Frontal cortex (tissue), 4 donors: ENCODE data around the gene IGSF6. TPM values are rescaled to one million over a fixed set of nuclear protein-coding genes. Genes with fewer than 3 reads are reported as not detected.
"Not testable (repeated sequence)": the region's sequence is repeated elsewhere in the genome, so short reads cannot be mapped to it uniquely, and the experiment has no call there.

Source experiments
- DNase-seq, 2 donors: peaks; one replicate each; pipeline ENCODE4 v3.0.0; 2012; ENCODE audit warnings: low spot score in 2 of 2
- FAIRE-seq: peaks from 2 replicates; lab custom pipeline; 2012; peaks lifted over from hg19 to GRCh38; lab: Jason Lieb, UNC
- total RNA-seq: library from RNA; depleted of rRNA; stranded (reverse); fragments of >200 nt; gene quantifications from one replicate; pipeline ENCODE4 v1.2.3, GENCODE V29; 2014
- donor health status: control.
- donor health status: control.
- donor health status: control.

IGSF6 gene
- total RNA-seq, 1 donor from 2014 or later = 2.9 TPM

GRCh38 chr16:21631376-21631775, 21.0 kb downstream of the IGSF6 start:
- FAIRE-seq, DNase-seq: not testable (repeated sequence)

DNA sequence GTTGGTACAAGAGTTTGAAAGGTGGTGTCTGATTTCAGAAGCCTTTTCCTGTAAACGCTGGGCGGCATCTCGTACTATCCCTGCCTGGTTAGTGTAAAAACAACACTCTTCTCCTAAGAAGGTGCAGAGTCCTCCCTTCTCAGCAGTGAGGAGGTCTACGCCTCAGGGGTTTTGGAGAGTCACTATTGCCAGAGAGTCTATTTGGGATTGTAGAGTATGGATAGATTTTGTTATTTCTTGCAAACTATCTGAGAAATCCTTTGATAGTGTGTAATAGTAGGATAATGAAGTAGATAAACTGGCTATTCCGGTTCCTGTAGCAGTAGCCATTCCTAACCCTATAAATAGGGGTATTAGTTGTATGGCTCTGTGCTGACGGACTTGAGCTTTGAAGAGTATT, 21.5 kb downstream of the IGSF6 start:
- not testable (repeated sequence) for DNase-seq, FAIRE-seq

DNA sequence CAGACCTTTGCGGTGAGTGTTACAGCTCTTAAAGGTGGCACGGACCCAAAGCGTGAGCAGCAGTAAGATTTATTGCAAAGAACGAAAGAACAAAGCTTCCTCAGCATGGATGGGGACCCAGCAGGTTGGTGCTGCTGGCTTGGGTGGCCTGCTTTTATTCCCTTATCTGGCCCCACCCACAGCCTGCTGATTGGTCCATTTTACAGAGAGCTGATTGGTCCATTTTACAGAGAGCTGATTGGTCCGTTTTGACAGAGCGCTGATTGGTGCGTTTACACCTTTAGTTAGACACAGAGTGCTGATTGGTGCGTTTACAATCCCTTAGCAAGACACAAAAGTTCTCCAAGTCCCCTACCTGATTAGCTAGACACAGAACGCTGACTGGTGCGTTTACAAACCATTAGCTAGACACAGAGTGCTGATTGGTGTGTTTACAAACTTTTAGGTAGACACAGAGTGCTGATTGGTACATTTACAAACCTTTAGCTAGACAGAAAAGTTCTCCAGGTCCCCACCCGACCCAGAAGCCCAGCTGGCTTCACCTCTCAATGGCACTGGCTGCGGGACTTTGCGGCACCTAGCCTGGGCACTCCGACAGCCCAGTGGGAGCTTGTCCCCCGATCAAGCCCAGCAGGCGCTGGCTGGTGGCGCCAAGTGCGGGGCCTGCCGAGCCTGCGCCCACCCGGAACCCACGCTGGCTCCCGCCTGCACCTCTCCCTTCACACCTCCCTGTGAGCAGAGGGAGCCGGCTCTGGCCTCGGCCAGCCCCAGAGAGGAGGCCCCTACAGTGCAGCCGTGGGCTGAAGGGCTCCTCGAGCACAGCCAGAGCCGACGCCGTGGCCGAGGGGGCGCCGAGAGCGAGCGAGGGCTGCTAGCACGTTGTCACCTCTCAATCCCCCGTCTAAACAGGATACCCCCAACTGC, 22.5 kb downstream of the IGSF6 start:
- FAIRE-seq = not testable (repeated sequence)

DNA sequence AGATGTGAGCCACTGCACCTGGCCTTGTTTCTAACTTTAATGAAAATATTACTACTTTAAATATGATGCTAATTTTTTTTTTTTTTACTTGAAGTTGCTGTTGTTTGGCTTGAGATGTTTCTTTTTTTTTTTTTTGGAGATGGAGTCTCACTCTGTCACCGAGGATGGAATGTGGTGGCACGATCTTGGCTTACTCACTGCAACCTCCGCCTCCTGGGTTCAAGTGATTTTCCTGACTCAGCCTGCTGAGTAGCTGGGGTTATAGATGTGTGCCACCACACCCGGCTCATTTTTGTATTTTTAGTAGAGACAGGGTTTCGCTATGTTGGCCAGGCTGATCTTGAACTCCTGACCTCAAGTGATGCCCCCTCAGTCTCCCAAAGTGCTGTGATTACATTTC, 23.6 kb downstream of the IGSF6 start:
- DNase-seq = no peak
- FAIRE-seq = no peak

More for the DNA sequence above, 22.5 kb downstream of the IGSF6 start:
- not testable (repeated sequence) for DNase-seq

- FAIRE-seq (no peak), DNase-seq (no peak)
These were observed 24.2 kb downstream of the IGSF6 start for GRCh38 chr16:21628121-21628726.

DNA sequence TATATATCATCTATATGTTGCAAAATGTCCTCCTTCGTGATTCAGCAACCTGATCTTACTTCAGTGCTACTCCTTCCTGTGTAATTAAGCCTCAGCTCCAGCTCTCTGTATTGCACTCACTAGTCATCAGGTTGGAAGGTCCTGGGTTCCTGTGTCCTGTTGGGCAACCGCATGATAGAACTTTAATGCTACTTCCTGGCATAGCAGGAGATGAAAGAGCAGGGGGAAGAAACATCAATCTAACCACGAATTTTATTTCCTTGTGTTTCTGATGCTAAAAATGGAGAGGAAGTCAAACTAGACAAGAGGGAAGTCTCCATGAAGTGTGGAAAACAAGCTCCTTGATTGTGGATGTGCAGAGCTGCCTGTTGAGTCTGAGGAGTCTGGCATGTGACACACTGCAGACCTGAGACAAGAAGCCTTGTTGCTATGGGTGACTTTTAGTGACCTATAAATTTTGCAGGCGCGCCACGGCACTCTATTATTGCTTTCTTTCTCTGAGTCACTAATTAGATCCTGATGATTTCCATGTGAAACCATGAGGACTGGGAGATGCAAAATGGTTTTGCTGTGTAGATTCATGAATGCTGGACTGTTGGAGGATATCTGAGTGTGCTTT, 25.6 kb downstream of the IGSF6 start:
- DNase-seq (peak in 1 of 2 donors; percentile 42), FAIRE-seq (no peak)

DNA sequence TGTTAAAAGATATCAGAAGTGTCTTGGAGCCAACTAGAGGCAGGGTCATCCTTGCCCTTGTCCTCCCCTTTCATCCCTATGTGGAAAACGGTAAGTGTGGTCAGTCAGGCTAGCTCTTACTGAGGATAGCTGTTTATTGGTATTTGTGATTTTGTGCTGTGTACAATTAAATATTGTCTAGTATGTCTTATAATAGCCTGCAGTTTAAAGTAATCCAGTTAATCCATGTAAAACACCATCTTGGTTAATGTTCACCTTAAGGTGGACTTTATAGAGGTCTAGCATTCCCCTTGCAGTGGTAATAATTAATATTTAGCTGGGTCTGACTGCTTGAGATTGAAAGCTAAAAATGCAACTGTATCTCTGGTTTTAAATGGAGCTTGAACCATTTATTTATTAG, 27.4 kb downstream of the IGSF6 start:
- FAIRE-seq = no peak

DNA sequence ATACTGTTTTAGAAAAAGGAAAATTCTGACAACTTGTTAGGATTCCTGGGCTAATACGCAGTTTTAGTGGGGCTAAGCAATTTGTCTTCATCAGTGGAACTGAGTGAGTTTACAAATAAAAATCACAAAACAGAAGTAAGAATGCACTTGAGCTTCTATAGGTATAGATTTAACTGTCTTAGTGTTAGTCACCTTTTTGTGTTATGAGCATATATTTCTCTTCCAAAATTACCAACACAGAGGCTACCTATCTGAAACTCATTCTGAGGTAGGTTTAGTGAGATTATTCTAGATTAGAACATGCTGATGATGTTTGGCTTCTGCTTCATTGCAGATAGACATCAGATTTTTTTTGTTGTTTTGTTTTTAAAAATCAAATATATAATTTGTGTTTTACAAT, 29.9 kb downstream of the IGSF6 start:
- FAIRE-seq (no peak), DNase-seq (no peak)

More for the DNA sequence above, 27.4 kb downstream of the IGSF6 start:
- DNase-seq = no peak

- DNase-seq = no peak
- no peak for FAIRE-seq
These were observed 31.8 kb downstream of the IGSF6 start for GRCh38 chr16:21620592-21620991.

DNA sequence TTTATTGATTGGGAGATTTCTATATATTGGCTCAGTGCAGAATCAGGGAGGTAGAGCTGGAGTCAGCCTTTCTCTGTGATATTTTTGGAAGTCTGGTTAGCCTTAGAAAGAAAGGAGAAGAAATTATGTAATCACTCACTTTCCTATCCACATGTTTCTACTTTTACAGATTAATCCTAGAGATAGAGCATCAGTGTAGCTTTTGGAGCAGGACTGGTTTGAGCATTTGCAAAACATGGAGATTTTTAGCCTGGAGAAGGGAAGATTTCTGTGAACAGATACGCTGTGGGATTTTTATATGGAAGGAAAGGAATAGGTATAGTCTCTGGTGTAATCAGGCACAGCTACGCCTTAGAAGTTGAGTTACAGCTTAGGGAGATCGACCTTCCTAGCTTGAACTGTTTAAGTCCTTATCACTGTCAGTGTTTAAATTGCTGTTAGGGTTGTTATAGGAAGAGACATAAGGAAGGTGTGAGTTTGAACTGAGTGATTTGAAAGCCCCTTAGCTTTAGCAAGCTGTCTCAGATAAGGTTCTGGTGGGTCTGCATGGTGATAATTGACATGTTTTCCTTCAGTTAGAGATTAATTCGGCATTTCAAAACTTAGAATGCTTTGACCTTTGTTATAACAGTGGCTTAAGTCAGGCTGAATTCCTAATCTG, 32.5 kb downstream of the IGSF6 start:
- FAIRE-seq (no peak), DNase-seq (no peak)

DNA sequence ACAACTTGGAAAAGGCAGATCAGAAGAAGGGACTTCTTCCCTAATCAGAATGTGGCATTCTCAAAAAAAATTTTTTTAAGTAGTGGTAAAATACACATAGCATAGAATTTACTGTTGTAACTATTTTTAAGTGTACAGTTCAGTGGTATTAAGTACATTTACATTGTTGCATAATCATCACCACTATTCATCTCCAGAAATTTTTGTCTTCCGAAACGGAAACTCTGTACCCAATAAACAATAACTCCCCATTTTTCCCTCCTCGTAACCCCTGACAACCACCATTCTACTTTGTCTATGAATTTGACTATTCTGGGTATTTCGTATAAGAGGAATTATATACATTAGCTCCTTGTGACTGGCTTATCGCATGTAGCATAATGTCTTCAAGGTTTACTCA, 34.1 kb downstream of the IGSF6 start:
- no peak for DNase-seq
- no peak for FAIRE-seq

GRCh38 chr16:21617607-21618006, 34.8 kb downstream of the IGSF6 start:
- FAIRE-seq (no peak), DNase-seq (no peak)

GRCh38 chr16:21614896-21615295, 37.5 kb downstream of the IGSF6 start:
- FAIRE-seq = no peak
- no peak for DNase-seq

GRCh38 chr16:21613781-21614180, 38.6 kb downstream of the IGSF6 start:
- FAIRE-seq (no peak), DNase-seq (no peak)

- DNase-seq = no peak
- no peak for FAIRE-seq
These were observed 39.0 kb downstream of the IGSF6 start for GRCh38 chr16:21613361-21613760.

GRCh38 chr16:21611556-21612384, 40.6 kb downstream of the IGSF6 start:
- DNase-seq = no peak
- FAIRE-seq = no peak

GRCh38 chr16:21611198-21611555, 41.2 kb downstream of the IGSF6 start:
- FAIRE-seq (no peak), DNase-seq (no peak)

DNA sequence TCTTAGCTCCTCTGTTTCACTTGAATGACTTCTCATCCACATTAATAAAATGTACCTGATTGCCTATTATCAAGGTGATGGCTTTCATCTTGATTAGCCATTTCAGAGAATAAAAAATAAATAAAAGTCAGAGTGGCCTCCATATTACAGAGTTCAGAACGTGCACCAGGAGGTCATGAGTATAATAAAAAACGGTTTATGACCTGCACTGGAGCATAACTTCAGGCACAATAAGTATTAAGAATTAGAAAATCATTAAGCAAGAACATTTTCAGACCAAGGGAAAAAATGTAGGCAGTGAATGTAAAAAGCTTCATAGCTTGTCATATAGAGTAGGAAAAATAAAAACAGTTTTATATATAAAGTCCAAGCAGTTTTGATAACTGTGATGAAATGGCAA, 41.6 kb downstream of the IGSF6 start:
- no peak for FAIRE-seq
- no peak for DNase-seq

DNA sequence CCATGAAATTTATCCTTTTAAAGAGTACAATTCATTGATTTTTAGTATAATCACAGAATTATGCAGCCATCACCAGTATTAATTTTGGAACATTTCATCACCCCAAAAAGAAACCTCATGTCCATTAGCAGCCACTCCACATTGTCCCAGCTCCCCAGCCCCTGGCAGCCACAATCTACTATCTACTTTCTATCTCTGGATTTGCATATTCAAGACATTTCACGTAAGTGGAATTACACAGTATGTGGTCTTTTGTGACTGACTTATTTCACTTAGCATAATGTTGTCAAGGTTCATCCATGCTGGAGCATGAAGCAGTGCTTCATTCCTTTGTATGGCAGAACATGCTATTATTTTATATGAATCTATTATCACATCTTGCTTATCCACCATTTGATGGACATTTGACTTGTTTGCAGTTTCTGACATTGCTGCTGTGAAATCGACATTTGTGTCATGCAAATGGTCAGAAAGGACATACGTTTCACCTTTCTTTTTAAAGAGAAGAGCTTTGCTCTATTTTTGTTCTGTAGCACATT, 42.3 kb downstream of the IGSF6 start:
- DNase-seq (no peak), FAIRE-seq (no peak)
